HG03442 (cell line): ENCODE results near the gene TAF1B.

Source experiments
- ATAC-seq: cut with Tn5 transposase; IDR thresholded peaks from one replicate; pipeline ENCODE4 v1.9.1; 2021; ENCODE audit warnings: mild to moderate bottlenecking, moderate library complexity; ENCODE audit not compliant: unreplicated experiment

The TAF1B gene

DNA sequence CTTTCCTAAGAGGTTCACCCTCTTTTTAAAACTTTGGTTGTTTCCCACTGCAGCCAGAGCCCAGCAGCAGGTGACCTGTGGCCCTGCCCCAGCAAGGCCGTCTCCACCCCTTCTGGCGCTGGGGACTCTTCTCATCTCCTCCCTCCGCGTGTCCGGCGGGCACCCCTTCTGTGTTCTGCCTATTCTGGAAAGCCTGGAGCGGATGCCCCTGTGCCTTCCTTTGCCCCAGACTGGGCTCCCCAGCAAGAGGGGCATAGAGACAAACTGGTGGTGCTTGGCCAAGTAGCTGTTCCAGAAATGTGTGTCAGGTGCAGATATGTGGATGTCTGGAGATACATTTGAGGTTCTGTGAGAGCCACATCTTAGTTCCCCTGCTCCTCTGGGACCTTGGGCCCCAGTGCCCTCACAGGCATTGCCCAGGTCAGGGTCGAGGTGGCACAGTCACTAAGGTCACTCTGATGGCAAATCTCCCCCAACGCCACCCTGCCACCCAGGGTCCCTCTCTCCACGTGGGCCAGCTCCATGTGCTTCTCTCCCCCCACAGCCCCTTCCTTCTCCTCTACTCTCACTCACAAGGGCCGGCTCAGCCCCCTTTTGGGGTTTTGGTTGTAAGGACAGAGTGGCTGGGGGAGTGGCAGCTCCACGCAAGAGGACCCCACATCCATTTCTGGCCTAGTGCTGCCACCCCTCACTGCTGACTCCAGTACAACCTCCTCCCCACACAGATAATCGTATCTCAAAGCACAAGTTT, 35.5 kb upstream of the TAF1B start:
- no peak for ATAC-seq

DNA sequence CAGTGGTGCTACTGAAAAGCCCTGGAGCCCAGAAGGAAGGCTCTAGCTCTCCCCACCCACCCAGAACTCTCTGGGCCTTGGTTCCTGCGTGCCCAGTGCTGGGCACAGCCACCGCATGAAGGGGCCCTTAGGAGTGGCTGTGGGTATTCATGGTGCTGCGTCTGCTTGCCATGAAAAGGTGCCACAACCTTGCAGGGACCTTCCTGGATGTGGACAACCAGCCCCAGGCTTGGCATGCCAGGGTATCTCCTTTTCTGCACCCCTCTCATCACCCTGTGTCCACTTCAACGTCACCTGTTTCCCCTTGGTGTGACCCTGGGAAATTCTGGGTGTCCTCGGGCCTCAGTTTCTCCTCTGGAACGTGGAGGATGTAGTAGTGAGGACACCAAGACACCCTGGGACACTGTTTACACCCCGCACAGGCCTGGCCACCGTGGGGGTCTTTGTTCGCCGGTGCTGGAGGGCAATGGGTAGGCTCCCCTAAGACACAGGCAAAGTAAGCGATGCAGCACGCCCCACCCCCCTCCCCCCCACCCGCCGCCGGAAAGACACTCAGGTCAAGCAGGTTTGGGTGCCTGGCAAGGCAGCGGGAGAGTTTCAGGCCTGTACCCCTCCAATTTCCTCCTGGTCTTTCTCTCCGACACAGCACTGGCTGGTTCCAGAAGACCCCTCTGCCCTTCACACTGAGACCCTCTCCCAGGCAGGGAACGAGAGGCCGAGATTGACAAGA, 34.8 kb upstream of the TAF1B start:
- no peak for ATAC-seq

DNA sequence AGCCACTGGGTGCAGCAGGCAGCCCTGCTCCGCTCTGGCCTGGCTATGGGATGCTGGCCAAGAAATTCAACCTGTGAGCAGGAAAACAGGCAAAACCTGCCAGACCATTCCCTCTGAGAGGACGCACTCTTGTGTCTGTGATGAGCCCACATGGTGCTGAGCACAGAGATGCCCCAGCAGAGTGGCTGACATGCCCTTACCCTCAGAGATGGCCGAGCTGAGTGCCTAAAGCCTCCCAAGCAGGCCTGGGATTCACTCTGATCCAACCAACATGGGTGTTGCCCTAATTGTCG, 34.3 kb upstream of the TAF1B start:
- ATAC-seq = no peak

DNA sequence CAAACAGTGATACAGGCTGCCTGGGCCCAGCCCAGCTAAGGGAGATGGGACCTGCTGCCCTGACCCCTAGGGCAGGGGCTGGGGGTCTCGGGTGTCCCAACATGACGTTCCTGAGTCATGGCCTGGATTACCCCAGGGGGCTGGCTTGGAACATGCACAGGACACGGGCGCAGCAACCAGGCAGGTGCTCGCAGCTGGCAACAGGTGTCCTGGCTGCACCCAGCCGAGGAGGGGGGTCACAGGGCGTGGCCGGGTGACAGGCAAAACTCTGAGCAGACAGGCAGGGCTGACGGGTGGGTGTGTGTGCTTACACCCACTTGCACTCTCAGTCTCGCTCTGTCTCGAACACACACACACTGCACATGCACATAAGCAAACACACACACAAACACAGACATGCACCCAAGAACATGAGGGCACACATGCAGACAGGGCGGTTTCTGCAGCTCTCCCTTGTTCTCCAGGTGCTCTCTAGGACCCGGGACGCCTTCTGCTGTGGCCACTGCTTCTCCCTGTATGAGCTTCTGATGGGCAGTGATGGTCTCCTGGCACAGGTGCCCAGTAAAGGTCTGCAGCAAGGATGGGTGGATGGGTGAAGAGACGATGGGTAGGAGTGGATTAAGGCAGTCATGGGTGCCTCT, 33.7 kb upstream of the TAF1B start:
- ATAC-seq = no peak

DNA sequence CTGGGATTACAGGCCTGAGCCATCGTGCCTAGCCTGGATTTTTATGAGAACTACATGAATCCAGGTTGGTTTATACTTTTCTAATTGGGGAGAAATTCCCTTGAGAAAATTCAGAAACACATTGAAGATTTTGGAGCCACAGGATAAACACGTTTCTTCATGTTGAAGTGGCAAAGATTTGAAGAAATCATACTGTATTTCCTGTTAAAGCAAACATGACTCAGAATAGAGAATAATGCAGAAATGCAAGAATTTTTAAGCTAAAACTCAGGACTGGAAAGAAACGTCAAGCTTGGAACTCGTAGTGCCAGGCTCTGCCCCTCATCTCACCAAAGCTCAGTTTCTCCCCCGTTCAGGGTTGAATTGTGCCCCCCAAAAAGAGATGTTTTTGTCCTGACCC, 32.1 kb upstream of the TAF1B start:
- no peak for ATAC-seq

DNA sequence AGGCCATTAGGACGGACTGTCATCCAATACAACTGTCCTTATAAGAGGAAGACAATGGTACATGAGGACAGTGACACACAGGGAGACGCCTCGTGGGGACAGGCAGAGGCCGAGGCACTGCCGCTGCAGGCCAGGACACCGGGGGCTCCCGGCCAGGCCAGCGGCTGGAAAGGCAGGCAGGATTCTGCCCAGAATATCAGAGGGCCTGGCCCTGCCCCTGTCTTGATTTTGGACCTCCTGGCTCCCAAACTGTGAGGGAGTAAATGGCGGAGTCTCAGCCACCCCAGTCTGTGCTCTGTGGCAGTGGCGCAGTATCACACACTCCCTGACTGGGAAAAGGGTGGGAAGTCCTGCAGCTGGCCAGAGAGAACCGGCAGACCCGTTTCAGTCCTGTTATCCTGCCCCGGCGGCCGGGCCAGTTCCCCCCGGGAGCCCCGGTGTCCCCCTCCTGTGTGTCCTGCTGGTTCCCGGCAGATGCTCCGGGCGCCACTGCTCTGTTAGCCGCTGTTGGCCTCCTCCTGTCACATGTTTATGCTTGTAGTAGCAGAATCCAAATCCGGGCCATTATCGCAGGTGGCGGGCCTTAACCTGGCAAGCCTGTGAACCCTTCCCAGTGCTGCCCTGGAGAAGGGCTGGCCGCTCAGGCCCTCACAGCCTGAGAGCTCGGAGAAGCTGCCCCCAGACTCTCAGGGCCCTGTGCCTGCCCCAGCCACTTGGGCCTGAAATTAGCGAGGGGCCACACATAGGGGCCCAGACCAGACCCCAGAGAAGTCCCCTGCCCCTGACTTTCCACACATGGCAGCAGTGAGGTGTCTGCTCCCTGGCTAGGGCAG, 31.4 kb upstream of the TAF1B start:
- no peak for ATAC-seq

DNA sequence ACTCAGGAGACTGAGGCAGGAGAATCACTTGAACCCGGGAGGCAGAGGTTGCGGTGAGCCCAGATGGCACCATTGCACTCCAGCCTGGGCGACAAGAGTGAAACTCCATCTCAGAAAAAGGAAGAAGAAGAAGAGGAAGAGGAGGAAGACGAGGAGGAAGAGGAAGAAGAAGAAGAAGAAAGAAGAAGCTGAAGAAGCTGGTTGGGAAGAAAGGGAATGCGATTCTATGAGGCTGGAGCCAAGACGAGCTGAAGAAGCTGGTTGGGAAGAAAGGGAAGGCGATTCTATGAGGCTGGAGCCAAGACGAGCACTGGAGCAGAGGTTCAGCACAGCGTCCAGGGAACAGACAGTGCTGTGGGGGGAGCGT, 30.3 kb upstream of the TAF1B start:
- ATAC-seq = no peak

DNA sequence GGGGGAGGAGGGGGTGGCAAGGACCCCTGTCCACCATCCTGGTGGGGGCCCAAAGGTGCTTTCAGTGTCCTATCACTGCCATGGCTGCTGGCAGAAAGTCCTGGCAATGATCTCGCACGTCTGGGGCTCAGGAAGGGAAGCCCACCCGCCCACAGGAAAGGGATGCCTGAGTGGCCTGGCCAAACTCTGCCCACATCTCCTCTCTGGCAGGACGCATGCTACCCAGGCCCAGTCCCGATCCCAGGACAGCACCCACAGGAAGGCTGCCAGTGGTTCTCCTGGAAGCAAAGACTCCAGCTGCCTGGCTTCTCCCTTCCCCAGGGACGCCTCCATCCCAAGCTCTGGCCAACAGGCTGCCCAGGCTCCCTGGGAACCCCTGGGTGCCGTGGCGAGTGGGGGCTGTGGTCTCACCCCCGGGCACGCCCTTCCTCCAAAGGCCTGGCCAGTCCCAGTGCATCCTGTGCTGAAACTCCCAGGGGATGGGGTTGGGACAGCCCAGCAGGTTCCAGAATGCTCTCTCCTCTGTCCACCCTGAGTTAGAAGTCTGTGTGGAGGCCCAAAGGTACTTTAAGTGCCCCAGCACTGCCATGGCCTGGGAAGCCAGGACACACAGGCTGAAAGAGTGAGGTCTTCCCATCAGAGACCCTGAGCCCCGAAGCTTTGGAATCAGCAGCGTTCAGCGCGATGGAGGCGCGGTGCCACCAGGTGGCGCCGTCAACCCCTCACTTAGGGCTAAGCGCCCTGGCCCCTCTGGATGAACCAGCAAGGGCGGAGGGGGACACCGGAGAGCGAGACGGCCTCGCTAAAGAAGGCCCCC, 29.8 kb upstream of the TAF1B start:
- no peak for ATAC-seq

DNA sequence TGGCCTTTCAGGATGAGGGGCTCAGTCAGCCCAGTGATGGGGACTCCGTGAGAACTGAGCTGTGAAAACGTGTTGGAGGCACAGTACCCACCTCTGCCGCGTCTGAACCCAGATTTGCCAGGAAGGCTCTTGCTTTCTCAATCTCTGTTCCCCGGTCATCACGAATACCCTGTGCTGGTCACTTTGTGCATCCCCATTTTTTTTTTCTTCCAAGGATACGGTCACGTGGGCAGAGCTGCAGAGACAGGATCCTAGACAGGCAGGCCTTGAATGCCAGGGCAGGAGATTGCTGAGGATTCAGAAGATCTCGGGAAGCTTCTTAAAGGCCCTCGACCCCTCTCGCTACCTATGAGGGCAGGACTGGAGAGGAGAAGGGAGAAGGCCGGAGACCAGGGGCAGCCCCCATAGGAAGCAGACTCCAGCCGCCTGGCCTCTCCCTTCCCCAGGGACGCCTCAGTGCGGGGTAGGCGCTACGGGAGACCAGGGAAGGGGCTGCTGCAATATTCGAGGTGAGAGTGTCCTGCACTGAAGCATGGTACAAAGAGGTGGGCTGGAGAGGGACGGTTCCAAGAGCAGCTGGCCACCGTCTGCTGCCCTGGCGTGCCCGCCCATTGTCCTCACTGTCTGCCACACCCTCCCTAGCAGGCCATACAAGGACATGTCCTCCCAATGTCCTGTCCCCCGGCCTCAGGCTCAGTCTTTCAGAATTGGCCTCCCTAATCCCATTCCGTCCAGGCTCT, 29.0 kb upstream of the TAF1B start:
- no peak for ATAC-seq

DNA sequence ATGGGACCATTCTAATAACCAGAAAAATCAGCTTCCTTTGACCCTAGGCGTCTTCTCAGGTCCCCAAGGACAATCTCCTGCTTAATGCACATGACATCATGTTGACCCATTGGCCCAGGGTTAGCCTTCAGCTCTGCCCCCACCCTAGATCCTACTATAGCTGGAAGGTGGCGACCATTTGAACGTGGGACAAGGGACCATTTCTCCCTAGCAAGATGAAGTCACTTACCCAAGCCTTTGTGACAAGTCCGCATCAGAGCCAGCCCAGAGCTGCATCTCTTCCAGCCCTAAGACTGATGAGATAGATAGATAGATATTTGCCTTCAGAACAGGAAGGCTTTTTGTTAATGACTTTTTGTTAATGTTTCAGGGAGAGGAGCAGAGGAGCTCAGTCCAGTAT, 28.2 kb upstream of the TAF1B start:
- no peak for ATAC-seq

DNA sequence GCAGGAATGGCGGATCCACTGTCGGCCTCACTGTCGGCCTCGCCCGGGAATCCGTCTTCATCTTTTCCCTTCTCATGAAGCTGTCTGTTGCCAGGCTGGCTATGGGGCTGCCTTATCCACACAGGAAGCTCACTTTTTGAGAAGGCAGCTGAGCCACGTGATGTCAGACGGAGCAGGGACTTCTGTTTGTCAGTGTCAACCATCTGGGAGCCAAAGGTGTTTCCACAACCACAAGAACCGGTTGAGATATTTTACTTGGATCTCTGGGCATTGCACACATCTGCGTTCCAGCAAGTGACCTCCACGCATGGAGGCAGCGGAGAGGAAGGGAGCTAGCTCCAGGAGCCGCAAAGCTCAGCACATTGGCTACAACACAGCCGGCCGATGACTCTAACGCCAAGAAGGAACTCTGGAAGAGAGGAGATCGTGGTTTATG, 27.4 kb upstream of the TAF1B start:
- no peak for ATAC-seq

DNA sequence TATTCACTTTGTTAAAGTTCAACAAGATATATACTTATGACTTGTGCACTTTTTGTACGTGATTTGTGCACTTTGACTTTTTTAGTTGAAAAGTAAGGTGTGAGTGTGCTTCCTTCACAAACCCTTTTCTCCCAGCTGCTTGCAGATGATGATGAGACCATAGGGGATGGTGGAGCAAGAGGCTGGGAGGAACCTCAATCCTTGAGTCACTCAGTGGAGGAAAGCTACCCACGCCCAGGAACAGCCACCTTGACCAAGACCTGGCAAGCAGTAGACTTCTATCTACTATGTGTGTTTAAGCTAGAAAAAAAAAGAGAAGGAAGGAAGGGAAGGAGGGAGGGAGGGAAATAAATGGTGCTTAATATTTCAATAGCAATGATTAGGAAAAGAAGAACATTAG, 25.2 kb upstream of the TAF1B start:
- ATAC-seq = no peak

DNA sequence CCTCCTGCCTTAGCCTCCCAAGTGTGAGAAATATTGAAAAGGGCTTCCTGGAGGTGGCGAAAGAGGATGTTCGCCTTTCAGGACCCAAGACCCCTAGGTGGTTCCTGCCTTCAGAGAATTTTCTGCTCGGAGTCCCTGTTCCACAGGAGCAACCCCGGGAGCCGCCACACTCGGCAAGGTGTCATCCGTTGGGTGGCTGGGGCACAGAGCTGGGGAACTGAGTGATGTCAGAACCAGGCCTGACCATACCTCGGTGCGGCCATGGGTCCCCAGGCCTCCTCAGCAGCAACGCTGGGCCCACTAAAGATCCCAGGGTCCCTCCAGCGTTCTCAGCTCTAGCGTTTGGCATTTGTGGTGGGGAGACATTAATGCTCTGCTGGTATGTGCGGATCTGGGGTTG, 23.7 kb upstream of the TAF1B start:
- ATAC-seq = no peak

DNA sequence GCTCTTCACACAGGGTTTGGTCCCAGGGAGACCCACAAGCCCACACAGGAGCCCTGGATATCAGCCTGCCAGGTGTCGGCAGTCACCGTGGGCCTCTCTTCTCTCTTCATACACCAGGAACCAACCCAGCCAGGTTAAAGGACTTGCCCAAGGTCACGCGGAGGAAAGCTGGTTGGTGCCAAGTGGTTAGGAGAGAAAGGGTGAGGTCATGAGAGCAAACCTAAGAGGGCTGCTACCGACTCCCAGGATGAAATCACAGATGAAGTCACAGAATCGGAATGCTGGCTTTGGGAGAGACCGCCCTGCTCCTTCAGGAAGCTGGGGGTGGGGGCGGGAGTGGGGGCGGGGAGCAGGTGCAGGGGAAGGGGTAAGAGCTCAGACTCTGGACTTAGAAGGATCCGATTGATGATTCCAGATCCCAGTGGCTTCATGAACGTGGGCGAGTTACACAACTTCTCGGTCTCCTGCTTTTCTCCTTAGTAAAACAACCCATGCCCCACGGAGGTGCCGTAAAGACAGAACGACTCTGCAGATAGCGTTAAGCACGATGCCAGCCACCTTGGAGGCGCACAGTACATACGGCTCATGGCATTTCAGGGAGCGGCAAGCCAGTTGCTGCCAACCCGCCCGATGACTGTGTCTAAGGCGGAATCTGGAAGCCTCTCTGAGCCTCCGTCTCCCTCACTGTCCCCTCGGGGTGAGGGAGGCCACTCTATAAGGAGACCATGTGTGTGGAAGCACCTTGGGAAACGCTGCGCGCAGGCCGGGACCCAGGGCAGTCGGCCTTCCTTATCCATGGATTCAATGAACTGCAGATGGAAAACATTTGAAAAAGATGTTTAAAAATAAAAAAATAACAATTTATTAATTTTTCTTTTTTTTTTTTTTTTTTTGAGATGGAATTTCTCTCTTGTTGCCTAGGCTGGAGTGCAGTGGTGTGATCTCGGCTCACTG, 23.0 kb upstream of the TAF1B start:
- no peak for ATAC-seq

DNA sequence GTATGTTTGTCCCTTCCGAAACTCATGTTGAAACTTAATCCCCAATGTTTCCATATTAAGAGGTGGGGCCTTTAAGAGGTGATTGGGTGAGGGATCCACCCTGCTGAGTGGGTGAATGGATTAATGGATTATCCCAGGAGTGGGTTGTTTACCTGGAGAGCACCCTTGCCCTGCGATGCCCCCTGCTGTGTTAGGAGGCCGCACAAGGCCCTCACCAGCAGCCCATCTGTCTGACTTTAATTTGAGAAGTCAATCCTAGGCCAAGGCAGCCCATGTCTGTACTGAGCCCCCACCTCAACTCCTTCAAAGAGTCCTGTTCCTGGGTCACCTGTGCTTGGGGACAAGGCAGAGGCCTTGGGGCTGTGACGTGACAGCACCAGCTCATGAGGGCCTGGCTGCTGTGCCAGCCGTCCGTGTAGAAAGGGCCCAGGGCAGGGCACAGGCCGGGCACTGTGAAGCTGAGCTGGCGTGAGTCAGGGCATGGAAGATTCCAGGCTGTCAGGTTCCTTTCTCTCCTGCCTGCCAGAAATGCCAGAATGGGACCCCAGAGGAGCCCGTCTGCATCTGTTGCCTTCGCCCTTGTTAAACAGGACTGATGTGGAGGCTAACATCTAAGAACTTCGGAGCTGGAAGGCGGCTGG, 21.3 kb upstream of the TAF1B start:
- ATAC-seq = no peak

DNA sequence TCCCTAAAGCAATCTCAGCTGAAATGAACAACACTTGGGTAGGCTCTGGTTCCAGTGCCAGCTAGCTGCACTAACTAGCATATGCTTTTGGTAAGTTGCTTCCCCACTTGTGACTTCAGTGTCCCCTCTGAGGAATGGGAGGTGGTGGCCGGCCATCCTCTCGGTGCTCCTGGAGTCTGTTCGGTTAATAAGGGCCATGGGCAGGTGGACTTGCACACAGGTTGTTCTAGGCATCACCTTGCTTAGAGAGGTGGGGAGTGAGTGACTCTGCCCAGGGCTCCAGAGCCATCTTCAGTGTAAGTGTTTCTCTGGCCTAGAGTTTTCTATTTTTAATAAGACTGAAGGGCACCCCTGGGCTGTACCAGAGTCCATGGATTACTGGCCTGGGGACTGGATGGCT, 18.8 kb upstream of the TAF1B start:
- no peak for ATAC-seq

DNA sequence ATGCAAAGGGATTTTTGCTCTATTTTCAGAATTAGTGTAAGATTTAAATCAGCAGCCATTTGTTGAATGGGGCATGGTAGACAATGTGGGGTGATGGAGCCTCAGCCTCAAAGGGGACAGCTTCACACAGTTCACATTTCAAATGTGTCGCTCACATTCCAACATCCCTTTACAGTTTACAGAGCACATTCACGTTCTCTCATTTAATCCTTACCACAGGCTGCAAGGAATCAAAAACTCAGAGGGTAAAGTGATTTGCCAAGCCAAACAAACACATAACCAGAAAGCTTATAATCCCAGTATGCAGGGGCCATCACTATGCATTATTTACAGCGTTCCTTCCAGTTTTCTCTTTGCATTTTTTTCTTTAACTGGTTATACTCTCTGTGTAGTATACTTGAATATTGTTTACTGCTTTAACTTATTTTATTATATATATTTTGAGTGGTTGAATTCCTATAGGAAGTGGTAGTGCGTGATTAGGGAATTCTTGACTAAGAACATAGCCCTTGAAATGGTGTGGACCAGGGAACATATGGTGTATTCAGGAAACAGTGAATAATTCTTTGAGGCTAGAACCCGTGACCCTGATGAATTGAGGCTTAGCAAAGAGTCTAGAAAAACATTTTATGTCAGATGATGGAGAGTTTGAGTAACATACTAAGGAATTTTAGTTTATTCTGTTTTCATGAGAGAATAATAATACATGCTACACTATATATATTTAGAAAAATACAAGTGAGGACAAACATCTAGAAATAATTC, 18.1 kb upstream of the TAF1B start:
- ATAC-seq = no peak

DNA sequence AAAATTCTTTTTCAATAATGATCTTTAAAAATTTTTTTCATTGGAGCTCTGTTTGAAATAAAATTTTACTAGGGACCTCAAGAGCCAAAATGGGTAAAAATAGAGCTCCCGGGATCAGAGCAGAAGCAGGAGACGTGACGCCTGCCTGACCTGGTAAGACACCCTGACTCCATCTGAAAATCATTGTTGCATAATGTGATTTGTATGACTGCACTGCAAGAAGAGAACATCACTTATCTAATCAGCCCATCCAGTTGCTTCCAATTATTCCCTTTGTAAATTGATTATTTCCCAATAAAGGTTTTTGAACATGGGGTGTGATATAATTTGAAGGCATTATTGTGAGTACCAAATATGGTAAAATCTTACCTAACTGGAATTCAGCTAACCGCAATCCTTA, 17.1 kb upstream of the TAF1B start:
- ATAC-seq = no peak
